B cell (primary cell): Measurements from ENCODE around the gene DENND1A. TPM values are rescaled to one million over a fixed set of nuclear protein-coding genes. Genes with fewer than 3 reads are reported as not detected.

Experiments
- ATAC-seq: fragments of 200-7000 bp; cut with Tn5 transposase; one replicate; pipeline ENCODE4 v1.10.0; 2021; ENCODE audit warnings: low read depth, mild to moderate bottlenecking, moderate number of reproducible peaks, moderate library complexity
- CTCF ChIA-PET: fragments of 350-600 bp; sonication (Branson Sonifier 250); formaldehyde crosslinking; loops from one replicate; lab custom pipeline; 2021; ENCODE audit warnings: antibody characterized with exemption, inconsistent platforms; lab: Charles Lee
- POLR2A ChIA-PET: fragments of 350-600 bp; sonication (Branson Sonifier 250); formaldehyde crosslinking; loops from one replicate; lab custom pipeline; 2021; ENCODE audit warnings: antibody characterized with exemption; lab: Charles Lee
- DNase-seq: peaks from one replicate; pipeline ENCODE4 v3.0.0; 2013
- H2AFZ ChIP-seq: 2 replicates; pipeline ENCODE4 v1.6.1; 2012; ENCODE audit warnings: mild to moderate bottlenecking, low read depth, low read length; ENCODE audit not compliant: insufficient read depth, poor library complexity, severe bottlenecking
- H3K27ac ChIP-seq, 2 donors: 1 replicate in 1 of 2; 2 replicates in 1 of 2; pipeline ENCODE4 v1.5.1; 2012 to 2013; ENCODE audit warnings: low read length in 2 of 2, mild to moderate bottlenecking in 2 of 2, moderate library complexity in 1 of 2
- H3K27me3 ChIP-seq, 4 experiments: fragments of 200-600 bp in 1 of 4; sonication (generic) in 1 of 4; replicated peaks in 1 of 4; 1 replicate in 2 of 4; 2 replicates in 2 of 4; pipeline versions ENCODE4 v1.6.1 to v1.7.0; 2013 to 2016; ENCODE audit warnings: low read length in 3 of 4, mild to moderate bottlenecking in 2 of 4, mixed read lengths in 1 of 4, moderate library complexity in 1 of 4; ENCODE audit not compliant: insufficient read depth in 4 of 4, control insufficient read depth in 3 of 4; ENCODE audit errors: control extremely low read depth in 1 of 4
- H3K36me3 ChIP-seq, 2 experiments: replicated peaks in 1 of 2; 1 replicate in 1 of 2; 2 replicates in 1 of 2; pipeline versions ENCODE4 v1.6.1 to v1.7.1; 2013; ENCODE audit warnings: low read length in 1 of 2; ENCODE audit not compliant: insufficient read depth in 2 of 2, control insufficient read depth in 1 of 2; ENCODE audit errors: control extremely low read depth in 1 of 2, extremely low read depth in 1 of 2
- H3K4me1 ChIP-seq, 2 donors: fragments of 200-600 bp in 1 of 2; sonication (generic) in 1 of 2; 1 replicate in 1 of 2; 2 replicates in 1 of 2; pipeline versions ENCODE4 v1.5.1 to v1.6.1; 2013 to 2017; ENCODE audit warnings: low read length in 2 of 2; ENCODE audit not compliant: control insufficient read depth in 2 of 2, insufficient read depth in 2 of 2
- H3K4me2 ChIP-seq: replicated peaks from 2 replicates; pipeline ENCODE3; 2012; ENCODE audit warnings: mild to moderate bottlenecking, low read depth, low read length; ENCODE audit not compliant: poor library complexity, severe bottlenecking
- H3K4me3 ChIP-seq, 5 experiments: fragments of 200-600 bp in 1 of 5; sonication (generic) in 1 of 5; 1 replicate in 3 of 5; 2 replicates in 2 of 5; pipeline versions ENCODE4 v1.5.1 to v1.7.0; 2011 to 2016; ENCODE audit warnings: low read length in 4 of 5, mild to moderate bottlenecking in 4 of 5, low read depth in 2 of 5, control low read depth in 1 of 5, moderate library complexity in 1 of 5; ENCODE audit not compliant: insufficient read depth in 1 of 5; ENCODE audit errors: control extremely low read depth in 1 of 5, extremely low read depth in 1 of 5
- H3K79me2 ChIP-seq: fragments of 200-600 bp; sonication (generic); one replicate; pipeline ENCODE4 v1.6.0; 2016; ENCODE audit warnings: low read length; ENCODE audit not compliant: control insufficient read depth, insufficient read depth
- H3K9ac ChIP-seq: fragments of 200-600 bp; sonication (generic); 2 replicates; pipeline ENCODE4 v1.6.1; 2017; ENCODE audit warnings: mild to moderate bottlenecking, low read length, moderate library complexity
- H3K9me3 ChIP-seq, 3 donors: one replicate each; pipeline versions ENCODE4 v1.6.1 to v1.7.1; 2013; ENCODE audit warnings: low read length in 2 of 3; ENCODE audit not compliant: control insufficient read depth in 2 of 3, insufficient read depth in 1 of 3; ENCODE audit errors: control extremely low read depth in 1 of 3
- H4K20me1 ChIP-seq: 2 replicates; pipeline ENCODE4 v1.6.0; 2012; ENCODE audit warnings: mild to moderate bottlenecking, low read length; ENCODE audit not compliant: insufficient read depth, control insufficient read depth, poor library complexity, severe bottlenecking
- H3K27ac Mint-ChIP-seq: one replicate; pipeline ENCODE4 v1.8.0; 2021; ENCODE audit warnings: mixed read lengths
- H3K27me3 Mint-ChIP-seq: one replicate; pipeline ENCODE4 v1.8.0; 2021; ENCODE audit warnings: mixed read lengths
- H3K4me1 Mint-ChIP-seq: one replicate; pipeline ENCODE4 v1.8.0; 2021; ENCODE audit warnings: mixed read lengths
- H3K4me3 Mint-ChIP-seq: one replicate; pipeline ENCODE4 v1.8.0; 2021; ENCODE audit warnings: mixed read lengths
- H3K9me3 Mint-ChIP-seq: one replicate; pipeline ENCODE4 v1.8.0; 2022; ENCODE audit warnings: mixed read lengths; ENCODE audit not compliant: insufficient read depth
- CTCF ChIP-seq: fragments of 200-600 bp; IDR thresholded peaks from one replicate; pipeline ENCODE4 v1.8.0; 2022; ENCODE audit warnings: antibody characterized with exemption, mild to moderate bottlenecking
- EZH2 ChIP-seq: IDR thresholded peaks from 2 replicates; pipeline ENCODE4 v1.6.1; 2012; ENCODE audit warnings: borderline replicate concordance, low read depth, mild to moderate bottlenecking, moderate library complexity, low read length; ENCODE audit not compliant: insufficient read depth, poor library complexity, severe bottlenecking
- WGBS: methylation state at CpG from one replicate; pipeline ENCODE4 v1.1.5; 2013; ENCODE audit warnings: missing lambda C conversion rate; ENCODE audit not compliant: insufficient coverage; 5-methylcytosine and 5-hydroxymethylcytosine counted together
- intact Hi-C: fragments of 100-400 bp; cut with micrococcal nuclease; formaldehyde crosslinking; loops from one replicate; pipeline ENCODE4 v1.10.0; 2022
- polyA plus RNA-seq: library from polyadenylated mRNA; depleted of rRNA; stranded (reverse); fragments of >200 nt; gene quantifications from 2 replicates; pipeline ENCODE4 v1.2.3, GENCODE V29; 2012
- total RNA-seq, 2 donors: library from RNA; stranded (reverse); fragments of 120-200 nt in 1 of 2; gene quantifications; 1 replicate in 1 of 2; 2 replicates in 1 of 2; pipeline versions ENCODE4 v1.2.3 to v1.2.4, GENCODE V29; 2013 to 2022

DENND1A gene
- total and polyA plus RNA-seq, 2 donors (not counting 1 experiment from before 2014, with no cell fraction given) = 10.8 to 26.0 TPM

- intact Hi-C loops = no loop called here
- CTCF ChIA-PET = no interaction called here
- DNase-seq (no peak), ATAC-seq (no peak)
- Mint-ChIP-seq H3K27me3 (no peaks in the 10 kb centered on the region), H3K27ac (no peak overlapping the region), H3K4me1 (peaks cover 33% of the 10 kb centered on the region), H3K9me3 (no peaks in the 10 kb centered on the region), H3K4me3 (no peak overlapping the region)
- POLR2A ChIA-PET = no interaction called here
- peaks cover 4% of the 10 kb centered on the region for H3K79me2 ChIP-seq
- 100% methylated on average over 9 of the region's 9 CpGs for WGBS
- peaks cover 25 to 28% of the 10 kb centered on the region in 2 donors for H3K4me1 ChIP-seq
- TF ChIP-seq EZH2 (no peak), CTCF (no peak)
- no peak overlapping the region for H3K4me3 ChIP-seq
- no peaks in the 10 kb centered on the region for H3K36me3 ChIP-seq
- no peaks in the 10 kb centered on the region for H3K27me3 ChIP-seq
- no peak overlapping the region for H3K9ac ChIP-seq
- H2AFZ ChIP-seq = no peak overlapping the region
- no peak overlapping the region for H3K4me2 ChIP-seq
- H3K27ac ChIP-seq = no peak overlapping the region
- H3K9me3 ChIP-seq = peaks cover 0 to 3% (median 0%) of the 10 kb centered on the region in 3 donors
- no peaks in the 10 kb centered on the region for H4K20me1 ChIP-seq
These were observed 65.7 kb downstream of the DENND1A start for GRCh38 chr9:123864251-123864650.

GRCh38 chr9:123863164-123863855 lies 66.6 kb downstream of the DENND1A start:
- ATAC-seq = no peak
- intact Hi-C loops = no loop called here
- no peaks in the 10 kb centered on the region for H3K36me3 ChIP-seq
- DNase-seq = no peak
- H3K9me3 ChIP-seq = peaks cover 0 to 3% (median 0%) of the 10 kb centered on the region in 3 donors
- Mint-ChIP-seq H3K27me3 (no peaks in the 10 kb centered on the region), H3K27ac (no peak overlapping the region), H3K9me3 (no peaks in the 10 kb centered on the region), H3K4me3 (no peak overlapping the region), H3K4me1 (peaks cover 27% of the 10 kb centered on the region)
- CTCF ChIA-PET = interaction anchor here (0.6 kb wide), 1 partner anchor 553 kb away, joined by 3 read pairs; no protein-coding TSS in a partner anchor
- peaks cover 25 to 28% of the 10 kb centered on the region in 2 donors for H3K4me1 ChIP-seq
- H3K27me3 ChIP-seq = no peaks in the 10 kb centered on the region
- H2AFZ ChIP-seq = no peak overlapping the region
- no peak overlapping the region for H3K27ac ChIP-seq
- no peak overlapping the region for H3K4me3 ChIP-seq
- POLR2A ChIA-PET = interaction anchor here (0.6 kb wide), 1 partner anchor 214 kb away, joined by 3 read pairs; no protein-coding TSS in a partner anchor
- H3K4me2 ChIP-seq = no peak overlapping the region
- no peak for TF ChIP-seq CTCF
- no peak for TF ChIP-seq EZH2
- H3K79me2 ChIP-seq = peaks cover 4% of the 10 kb centered on the region
- H4K20me1 ChIP-seq = no peaks in the 10 kb centered on the region
- H3K9ac ChIP-seq = no peak overlapping the region
- WGBS = 17% methylated on average over 1 of the region's 5 CpGs
